VCaP (cell line): ENCODE data around the gene MTERF4.
A peak's percentile ranks its signal among the peaks of the same experiment; 100 is the strongest.

Source experiments
- H3K27ac ChIP-seq: fragments of 450-650 bp; 2 replicates; pipeline ENCODE4 v1.5.1; 2017
- CTCF ChIP-seq: fragments of 450-650 bp; conservative IDR thresholded peaks from 2 replicates; pipeline ENCODE4 v1.5.1; 2017; ENCODE audit warnings: mild to moderate bottlenecking, moderate library complexity

Gene MTERF4

GRCh38 chr2:241061275-241061674 is 40.8 kb downstream of the MTERF4 start:
- TF ChIP-seq CTCF = no peak
- peak overlapping the region; percentile 70; the same call in 1 of the 2 replicates for H3K27ac ChIP-seq

DNA sequence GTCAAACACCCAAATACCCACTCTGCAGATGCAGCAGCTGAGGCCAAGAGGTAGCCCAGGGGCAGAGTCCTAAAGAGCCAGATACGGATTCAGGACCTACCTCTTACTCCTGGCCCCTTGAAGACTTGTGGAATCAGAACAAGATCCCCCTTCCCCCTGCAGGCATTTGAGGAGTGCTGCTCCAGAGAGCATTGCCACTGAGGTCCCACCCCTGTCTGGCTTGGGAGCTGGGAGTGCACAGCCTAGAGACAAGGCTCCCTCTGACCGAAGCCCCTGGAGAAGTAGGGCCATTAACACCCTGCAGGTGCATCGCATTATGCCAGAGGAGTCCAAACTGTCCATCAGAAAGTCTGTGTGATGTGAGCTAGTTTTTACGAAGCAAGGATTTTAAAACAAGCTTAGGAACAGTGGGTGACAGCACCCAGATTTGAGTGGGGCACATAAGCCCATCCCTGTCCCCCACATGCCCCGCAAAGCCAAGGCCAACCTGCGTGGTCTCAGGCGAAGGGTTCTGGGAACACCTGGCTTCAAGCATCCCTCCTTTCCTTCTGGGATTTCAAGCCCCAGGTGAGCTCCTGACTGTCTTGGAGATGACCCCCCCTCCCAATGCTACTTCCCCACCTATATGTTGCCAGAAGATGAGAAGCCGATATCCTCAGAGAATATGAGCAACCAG is 48.4 kb downstream of the MTERF4 start:
- TF ChIP-seq CTCF = no peak
- no peak overlapping the region for H3K27ac ChIP-seq

- no peak overlapping the region for H3K27ac ChIP-seq
- TF ChIP-seq CTCF = no peak
Measured at GRCh38 chr2:241052677-241053360, 49.3 kb downstream of the MTERF4 start.

GRCh38 chr2:241051578-241052487 is 50.3 kb downstream of the MTERF4 start:
- TF ChIP-seq CTCF = no peak

GRCh38 chr2:241050624-241051577 is 51.2 kb downstream of the MTERF4 start:
- no peak overlapping the region for H3K27ac ChIP-seq
- no peak for TF ChIP-seq CTCF

More at GRCh38 chr2:241051578-241052487, 50.3 kb downstream of the MTERF4 start:
- H3K27ac ChIP-seq = no peak overlapping the region

DNA sequence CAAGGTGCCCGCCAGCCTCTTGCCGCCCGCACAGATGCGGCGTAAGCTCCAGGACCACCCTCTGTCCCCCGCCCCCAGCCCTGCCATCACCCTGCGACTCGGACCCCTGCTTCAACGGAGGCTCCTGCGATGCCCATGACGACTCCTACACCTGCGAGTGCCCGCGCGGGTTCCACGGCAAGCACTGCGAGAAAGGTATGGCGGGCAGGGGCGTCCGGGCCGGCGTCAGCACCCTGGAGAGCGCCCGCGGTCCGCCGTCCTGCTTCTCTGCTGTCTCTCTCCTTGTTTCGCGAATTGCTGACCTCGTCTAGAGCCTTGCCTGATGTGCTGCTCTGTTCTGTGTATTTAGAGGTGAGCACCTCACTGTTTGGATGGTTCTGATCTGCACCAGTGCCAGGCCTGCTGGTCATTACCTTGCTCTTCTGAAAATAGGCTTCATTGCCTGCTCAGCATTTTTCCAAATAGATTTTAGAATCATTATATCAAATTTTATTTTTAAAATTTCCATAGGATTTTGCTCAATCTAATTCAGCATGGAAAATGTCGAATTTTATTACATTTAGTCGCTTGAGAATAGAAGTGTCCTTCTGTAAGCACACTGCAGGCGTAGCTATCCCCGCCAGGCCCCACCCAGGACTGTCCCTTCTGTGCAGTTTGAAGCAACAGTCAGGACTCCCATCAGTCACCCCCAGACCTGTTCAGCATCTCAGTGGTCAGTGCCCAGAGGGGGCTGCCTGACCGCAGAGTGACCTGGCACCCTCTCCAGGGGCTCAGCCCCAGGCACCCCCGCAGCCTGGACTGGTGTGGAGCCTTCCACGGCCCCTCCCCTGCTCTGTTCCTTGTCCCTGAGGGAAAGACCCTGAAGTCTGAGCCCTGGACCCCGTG is 52.1 kb downstream of the MTERF4 start:
- no peak for TF ChIP-seq CTCF
- H3K27ac ChIP-seq = no peak overlapping the region
